NCI-H2107 (cell line): ENCODE results near the gene RAB4B.
"Not testable (repeated sequence)": the region's sequence is repeated elsewhere in the genome, so short reads cannot be mapped to it uniquely, and the experiment has no call there.

ENCODE experiments used
- DNase-seq: peaks from one replicate; lab custom pipeline; 2025; lab: John Stamatoyannopoulos, UW

Gene RAB4B

GRCh38 chr19:40750874-40751537 lies 27.0 kb upstream of the RAB4B start, which contains the start of gene SNRPA:
Gene SNRPA, plus strand, starts transcription at chr19:40751203. Its CDS starts 206 bp downstream, at chr19:40751409.
- peak; percentile 97 for DNase-seq

- DNase-seq: no peak
Observed at GRCh38 chr19:40752257-40752781, 25.7 kb upstream of the RAB4B start.

GRCh38 chr19:40754611-40755247 lies 23.3 kb upstream of the RAB4B start:
- DNase-seq: no peak

- DNase-seq: no peak
Observed at GRCh38 chr19:40755248-40755624, 22.8 kb upstream of the RAB4B start.

GRCh38 chr19:40755791-40756190 lies 22.3 kb upstream of the RAB4B start:
- DNase-seq: no peak

- no peak for DNase-seq
Observed at GRCh38 chr19:40756502-40757110, 21.4 kb upstream of the RAB4B start.

- DNase-seq: no peak
Observed at GRCh38 chr19:40758491-40758890, 19.6 kb upstream of the RAB4B start.

- DNase-seq: no peak
Observed at GRCh38 chr19:40759352-40759751, 18.7 kb upstream of the RAB4B start.

- no peak for DNase-seq
Observed at GRCh38 chr19:40762754-40763470, 15.1 kb upstream of the RAB4B start.

GRCh38 chr19:40763526-40763925 lies 14.5 kb upstream of the RAB4B start:
- no peak for DNase-seq

GRCh38 chr19:40763963-40764362 lies 14.1 kb upstream of the RAB4B start:
- no peak for DNase-seq

- DNase-seq: not testable (repeated sequence)
Observed at GRCh38 chr19:40766385-40766784, 11.7 kb upstream of the RAB4B start.

- no peak for DNase-seq
Observed at GRCh38 chr19:40768869-40769268, 9.2 kb upstream of the RAB4B start.

GRCh38 chr19:40771101-40771862 lies 6.8 kb upstream of the RAB4B start:
- DNase-seq: not testable (repeated sequence)

- no peak for DNase-seq
Observed at GRCh38 chr19:40774916-40775631, 3.0 kb upstream of the RAB4B start, which contains the start of gene MIA. Gene MIA, plus strand, starts transcription at chr19:40775521. Its CDS starts 22 bp downstream, at chr19:40775543.

- no peak for DNase-seq
Observed at GRCh38 chr19:40775632-40776022, 2.4 kb upstream of the RAB4B start.

- DNase-seq: no peak
Observed at GRCh38 chr19:40776364-40776763, 1.7 kb upstream of the RAB4B start.

- DNase-seq: peak; percentile 72
Observed at GRCh38 chr19:40776932-40777644, 959 bp upstream of the RAB4B start.

- DNase-seq: no peak
Observed at GRCh38 chr19:40777645-40777936, 456 bp upstream of the RAB4B start.

- DNase-seq: no peak
Observed at GRCh38 chr19:40778706-40779284, 748 bp downstream of the RAB4B start.
